CD4-positive, alpha-beta memory T cell (primary cell): ENCODE data around the gene DNAL4. TPM values are rescaled to one million over a fixed set of nuclear protein-coding genes. Genes with fewer than 3 reads are reported as not detected.
A peak's percentile ranks its signal among the peaks of the same experiment; 100 is the strongest.

Experiments
- CTCF ChIA-PET: fragments of 350-600 bp; sonication (Branson Sonifier 250); formaldehyde crosslinking; loops from one replicate; lab custom pipeline; 2021; ENCODE audit warnings: inconsistent platforms; ENCODE audit not compliant: partially characterized antibody; lab: Charles Lee
- POLR2A ChIA-PET: fragments of 350-600 bp; sonication (Branson Sonifier 250); formaldehyde crosslinking; loops from one replicate; lab custom pipeline; 2021; ENCODE audit not compliant: partially characterized antibody; lab: Charles Lee
- DNase-seq, 5 donors: peaks; one replicate each; pipeline versions ENCODE4 v3.0.0 to v3.0.0-alpha.2; 2020 to 2022; ENCODE audit warnings: mixed read lengths in 1 of 5
- H3K27ac ChIP-seq: one replicate; pipeline ENCODE4 v1.7.0; 2013; ENCODE audit warnings: low read depth, low read length
- H3K27me3 ChIP-seq: 2 replicates; pipeline ENCODE4 v1.7.0; 2013; ENCODE audit warnings: mild to moderate bottlenecking, low read length, moderate library complexity; ENCODE audit not compliant: insufficient read depth
- H3K36me3 ChIP-seq: 2 replicates; pipeline ENCODE4 v1.7.0; 2013; ENCODE audit warnings: mild to moderate bottlenecking, low read length, moderate library complexity; ENCODE audit not compliant: insufficient read depth
- H3K4me1 ChIP-seq: 2 replicates; pipeline ENCODE4 v1.7.0; 2013; ENCODE audit warnings: mild to moderate bottlenecking, low read length, moderate library complexity; ENCODE audit not compliant: insufficient read depth
- H3K4me3 ChIP-seq, 2 donors: one replicate each; pipeline ENCODE4 v1.7.0; 2013; ENCODE audit warnings: low read length in 2 of 2, mild to moderate bottlenecking in 1 of 2
- H3K9me3 ChIP-seq, 2 donors: one replicate each; pipeline ENCODE4 v1.7.0; 2013; ENCODE audit warnings: low read length in 2 of 2, control low read depth in 1 of 2; ENCODE audit not compliant: control insufficient read depth in 1 of 2
- H3K27ac Mint-ChIP-seq, 7 donors: one replicate each; pipeline ENCODE4 v1.8.0; 2020 to 2021; ENCODE audit warnings: mixed read lengths in 7 of 7, mild to moderate bottlenecking in 6 of 7, inconsistent platforms in 3 of 7, moderate library complexity in 3 of 7
- H3K27me3 Mint-ChIP-seq, 2 donors: one replicate each; pipeline ENCODE4 v1.8.0; 2020 to 2021; ENCODE audit warnings: mixed read lengths in 2 of 2
- H3K36me3 Mint-ChIP-seq, 2 donors: one replicate each; pipeline ENCODE4 v1.8.0; 2020 to 2021; ENCODE audit warnings: mixed read lengths in 2 of 2, inconsistent platforms in 1 of 2, mild to moderate bottlenecking in 1 of 2
- H3K4me1 Mint-ChIP-seq, 4 donors: one replicate each; pipeline ENCODE4 v1.8.0; 2020 to 2021; ENCODE audit warnings: mixed read lengths in 4 of 4, mild to moderate bottlenecking in 1 of 4
- H3K4me3 Mint-ChIP-seq, 8 donors: one replicate each; pipeline ENCODE4 v1.8.0; 2020 to 2021; ENCODE audit warnings: mixed read lengths in 8 of 8, mild to moderate bottlenecking in 7 of 8, moderate library complexity in 6 of 8, inconsistent platforms in 3 of 8
- H3K9me3 Mint-ChIP-seq, 8 donors: one replicate each; pipeline ENCODE4 v1.8.0; 2020 to 2021; ENCODE audit warnings: mixed read lengths in 8 of 8, mild to moderate bottlenecking in 5 of 8, inconsistent platforms in 3 of 8, moderate library complexity in 1 of 8
- intact Hi-C: fragments of 100-400 bp; cut with micrococcal nuclease; formaldehyde crosslinking; loops from one replicate; pipeline ENCODE4 v1.15.1; 2023
- polyA plus RNA-seq, 2 donors: library from polyadenylated mRNA; unstranded; fragments of 300-500 nt; fragmentation: Illumina TruSeq; gene quantifications; one replicate each; pipeline ENCODE4 v1.2.3, GENCODE V29; 2021
- total RNA-seq, 2 experiments: library from RNA; stranded (reverse); gene quantifications; one replicate each; pipeline ENCODE4 v1.2.3, GENCODE V29; 2021

Gene DNAL4
- total and polyA plus RNA-seq, 4 experiments from 2014 or later: 8.6 to 13.3 (median 10.3) TPM

GRCh38 chr22:38759005-38759404 lies 34.9 kb downstream of the DNAL4 start:
- CTCF ChIA-PET: interaction anchor here (0.6 to 4.9 kb wide), 9 partner anchors 9 to 111 kb away, joined by 3 to 56 read pairs (median 5); partner anchors contain the start of gene TOMM22
- H3K27ac ChIP-seq: peak overlapping the region; percentile 48
- POLR2A ChIA-PET: interaction anchor here (0.9 to 42.6 kb wide), 6 partner anchors 8 to 110 kb away, joined by 3 to 1746 read pairs (median 22); partner anchors contain the start of genes GTPBP1 and TOMM22

DNA sequence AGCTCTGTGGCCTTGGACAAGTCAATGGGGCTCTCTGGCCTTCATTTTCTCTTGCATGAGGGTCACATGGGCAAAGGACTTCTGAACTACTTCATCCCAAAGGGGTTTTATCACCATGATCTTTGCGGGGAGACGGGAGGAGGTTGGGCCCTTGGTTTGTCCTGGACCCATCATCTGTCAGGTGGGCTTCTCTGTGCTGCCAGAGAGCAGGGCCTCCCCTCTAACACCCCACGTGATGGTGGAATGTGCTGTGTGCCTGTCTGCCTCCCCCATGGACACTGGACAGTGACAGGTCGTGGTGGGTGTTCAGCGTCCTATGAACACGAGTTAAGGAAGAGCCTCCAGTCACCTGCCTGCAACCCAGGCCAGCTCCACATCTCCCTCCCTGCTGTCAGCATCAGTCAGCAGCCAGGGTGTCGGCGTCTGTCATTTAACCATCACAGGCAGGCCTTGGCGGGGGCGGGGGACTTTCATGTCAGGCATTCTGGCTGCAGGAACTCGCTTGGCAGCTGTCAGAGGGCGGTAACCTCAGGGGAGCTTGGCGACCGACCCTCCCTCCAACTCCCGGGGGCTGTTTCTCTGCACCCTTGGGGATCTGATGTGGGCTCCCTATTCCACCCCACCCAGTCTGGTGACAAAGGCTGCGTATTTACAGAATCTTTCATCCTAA lies 35.5 kb downstream of the DNAL4 start:
- Mint-ChIP-seq H3K36me3 (peaks cover 16 to 24% of the 10 kb centered on the region in 2 donors), H3K4me1 (peaks cover 21 to 64% (median 33%) of the 10 kb centered on the region in 4 donors), H3K4me3 (peak overlapping the region; percentile 5 to 96 (median 88)), H3K27me3 (no peaks in the 10 kb centered on the region), H3K9me3 (peaks cover 0 to 2% (median 0%) of the 10 kb centered on the region in 8 donors), H3K27ac (peak overlapping the region; percentile 90 to 99 (median 95))
- Histone ChIP-seq H3K9me3 (no peaks in the 10 kb centered on the region), H3K27me3 (no peaks in the 10 kb centered on the region), H3K27ac (peak overlapping the region; percentile 48), H3K4me1 (peaks cover 40% of the 10 kb centered on the region), H3K36me3 (peaks cover 2% of the 10 kb centered on the region), H3K4me3 (no peak overlapping the region)
- ChIA-PET CTCF (interaction anchor here (0.6 to 4.9 kb wide), 9 partner anchors 10 to 111 kb away, joined by 3 to 56 read pairs (median 5); partner anchors contain the start of gene TOMM22), POLR2A (interaction anchor here (0.6 to 42.6 kb wide), 9 partner anchors 8 to 188 kb away, joined by 3 to 1746 read pairs (median 5); partner anchors contain the start of genes DMC1, GTPBP1 and TOMM22)
- intact Hi-C loops: loop anchor here (5.0 kb wide), 2 partner anchors 36 to 84 kb away; partner anchors contain the start of gene NPTXR
- peak; percentile 65 to 87 (median 69) for DNase-seq

More at GRCh38 chr22:38759005-38759404, 34.9 kb downstream of the DNAL4 start:
- Histone ChIP-seq H3K4me3 (no peak overlapping the region), H3K36me3 (no peaks in the 10 kb centered on the region), H3K9me3 (no peaks in the 10 kb centered on the region), H3K4me1 (peaks cover 34% of the 10 kb centered on the region), H3K27me3 (no peaks in the 10 kb centered on the region)
- peak in 1 of 5 donors; percentile 33 for DNase-seq
- intact Hi-C loops: loop anchor here (5.0 kb wide), 2 partner anchors 37 to 83 kb away; partner anchors contain the start of gene NPTXR
- no peaks in the 10 kb centered on the region for H3K27me3 Mint-ChIP-seq
- peak overlapping the region in 7 of 8 donors; percentile 10 to 96 (median 91) for H3K4me3 Mint-ChIP-seq
- peaks cover 21 to 58% (median 29%) of the 10 kb centered on the region in 4 donors for H3K4me1 Mint-ChIP-seq
- peak overlapping the region; percentile 90 to 99 (median 95) for H3K27ac Mint-ChIP-seq
- H3K9me3 Mint-ChIP-seq: peaks cover 0 to 2% (median 0%) of the 10 kb centered on the region in 8 donors
- H3K36me3 Mint-ChIP-seq: peaks cover 10 to 18% of the 10 kb centered on the region in 2 donors

GRCh38 chr22:38757464-38757757 lies 36.5 kb downstream of the DNAL4 start:
- Mint-ChIP-seq H3K27me3 (no peaks in the 10 kb centered on the region), H3K27ac (peak overlapping the region; percentile 53 to 99 (median 94)), H3K4me1 (peaks cover 23 to 68% (median 39%) of the 10 kb centered on the region in 4 donors), H3K36me3 (peaks cover 23 to 30% of the 10 kb centered on the region in 2 donors), H3K4me3 (peak overlapping the region; percentile 89 to 97 (median 94)), H3K9me3 (peaks cover 0 to 2% (median 0%) of the 10 kb centered on the region in 8 donors)
- H3K36me3 ChIP-seq: peaks cover 9% of the 10 kb centered on the region
- DNase-seq: peak in 1 of 5 donors; percentile 27
- CTCF ChIA-PET: interaction anchor here (1.6 to 4.9 kb wide), 3 partner anchors 11 to 24 kb away, joined by 12 to 56 read pairs (median 28); no protein-coding TSS in a partner anchor
- peaks cover 50% of the 10 kb centered on the region for H3K4me1 ChIP-seq
- peak overlapping the region; percentile 50 to 72 for H3K4me3 ChIP-seq
- POLR2A ChIA-PET: interaction anchor here (1.4 to 42.6 kb wide), 6 partner anchors 9 to 87 kb away, joined by 5 to 1746 read pairs (median 40); partner anchors contain the start of genes GTPBP1, NPTXR and TOMM22
- intact Hi-C loops: loop anchor here (2.0 to 5.0 kb wide), 3 partner anchors 35 to 85 kb away; partner anchors contain the start of genes DNAL4 and NPTXR
- H3K27me3 ChIP-seq: no peaks in the 10 kb centered on the region
- H3K9me3 ChIP-seq: no peaks in the 10 kb centered on the region
- peak overlapping the region; percentile 74 for H3K27ac ChIP-seq

DNA sequence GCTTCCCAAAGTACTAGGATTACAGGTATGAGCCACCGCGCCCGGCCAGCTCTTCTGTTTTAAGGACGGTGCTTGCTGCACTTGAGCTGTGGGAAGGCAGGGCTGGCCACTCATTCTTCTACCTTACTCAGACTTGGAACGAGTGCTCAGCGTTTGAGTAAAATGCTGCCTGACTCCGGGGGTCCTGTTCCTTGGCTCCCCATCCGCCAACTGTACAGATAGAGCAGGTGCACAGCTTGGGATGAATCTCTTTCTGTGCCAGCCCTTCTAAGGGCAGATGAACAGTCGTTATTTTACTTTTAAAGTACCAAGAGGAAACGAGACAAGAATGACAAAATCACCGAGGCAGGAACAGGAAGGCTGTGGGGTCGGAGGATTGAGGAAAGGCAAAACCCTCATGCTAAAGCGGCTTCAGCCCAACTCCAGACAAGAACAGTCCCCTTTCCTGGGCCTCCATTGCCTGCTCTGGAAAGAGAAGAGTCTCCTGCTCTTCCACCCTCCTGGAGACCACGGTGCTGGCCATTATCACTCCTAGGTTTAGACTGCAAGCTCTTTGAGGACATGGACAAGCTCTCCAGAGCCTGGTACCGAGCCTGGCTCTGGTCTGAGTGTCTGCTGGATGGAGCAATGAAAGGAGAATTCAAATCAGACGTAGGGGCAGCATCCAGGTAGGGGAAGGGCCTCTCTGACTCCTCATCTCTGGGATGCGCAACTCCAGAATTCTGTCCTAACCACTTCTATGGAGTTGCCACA lies 37.1 kb downstream of the DNAL4 start:
- H3K27me3 Mint-ChIP-seq: no peaks in the 10 kb centered on the region
- Histone ChIP-seq H3K4me3 (peak overlapping the region; percentile 50 to 72), H3K4me1 (peaks cover 55% of the 10 kb centered on the region), H3K9me3 (no peaks in the 10 kb centered on the region), H3K27ac (peak overlapping the region; percentile 74), H3K36me3 (peaks cover 15% of the 10 kb centered on the region), H3K27me3 (no peaks in the 10 kb centered on the region)
- H3K36me3 Mint-ChIP-seq: peaks cover 29 to 34% of the 10 kb centered on the region in 2 donors
- peak overlapping the region; percentile 90 to 99 (median 95) for H3K27ac Mint-ChIP-seq
- H3K9me3 Mint-ChIP-seq: peaks cover 0 to 2% (median 0%) of the 10 kb centered on the region in 8 donors
- intact Hi-C loops: loop anchor here (1.0 to 5.0 kb wide), 6 partner anchors 9 to 85 kb away; partner anchors contain the start of genes DNAL4, GTPBP1 and NPTXR
- peak in 2 of 5 donors; percentile 22 to 35 for DNase-seq
- peaks cover 26 to 73% (median 44%) of the 10 kb centered on the region in 4 donors for H3K4me1 Mint-ChIP-seq
- POLR2A ChIA-PET: interaction anchor here (0.9 to 42.6 kb wide), 6 partner anchors 10 to 87 kb away, joined by 5 to 1746 read pairs (median 40); partner anchors contain the start of genes DNAL4, GTPBP1 and NPTXR
- H3K4me3 Mint-ChIP-seq: peak overlapping the region; percentile 89 to 97 (median 94)
- CTCF ChIA-PET: interaction anchor here (1.1 to 4.9 kb wide), 3 partner anchors 11 to 23 kb away, joined by 3 to 56 read pairs (median 12); no protein-coding TSS in a partner anchor

- Mint-ChIP-seq H3K9me3 (peaks cover 0 to 2% (median 0%) of the 10 kb centered on the region in 8 donors), H3K36me3 (peaks cover 37 to 42% of the 10 kb centered on the region in 2 donors), H3K4me1 (peaks cover 35 to 81% (median 53%) of the 10 kb centered on the region in 4 donors), H3K4me3 (peak within 1 kb of the TSS; percentile 97 to 99 (median 99)), H3K27me3 (no peaks in the 10 kb centered on the region), H3K27ac (peak within 1 kb of the TSS; percentile 90 to 99 (median 98))
- ChIA-PET POLR2A (interaction anchor here (0.7 to 42.6 kb wide), 10 partner anchors 11 to 99 kb away, joined by 3 to 1746 read pairs (median 5); partner anchors contain the start of genes DNAL4, GTPBP1 and NPTXR), CTCF (interaction anchor here (1.1 to 4.9 kb wide), 3 partner anchors 12 to 22 kb away, joined by 3 to 56 read pairs (median 12); no protein-coding TSS in a partner anchor)
- H3K27me3 ChIP-seq: no peaks in the 10 kb centered on the region
- H3K9me3 ChIP-seq: no peaks in the 10 kb centered on the region
- intact Hi-C loops: loop anchor here (1.0 to 5.0 kb wide), 6 partner anchors 10 to 86 kb away; partner anchors contain the start of genes DNAL4, GTPBP1 and NPTXR
- peak; percentile 92 to 95 (median 92) for DNase-seq
- H3K4me1 ChIP-seq: peaks cover 64% of the 10 kb centered on the region
- peak within 1 kb of the TSS; percentile 74 for H3K27ac ChIP-seq
- peak within 1 kb of the TSS; percentile 72 to 98 for H3K4me3 ChIP-seq
- peaks cover 21% of the 10 kb centered on the region for H3K36me3 ChIP-seq
Measured at GRCh38 chr22:38755911-38756532, 37.9 kb downstream of the DNAL4 start, which contains the start of gene SUN2. Gene SUN2 (minus strand): TSS chr22:38755998. CDS start chr22:38752628, 3,370 bp downstream.
